Stimulated activated naive CD4-positive, alpha-beta T cell treated with Interleukin-2 at 50 U/mL for 16 hours (primary cell): ENCODE results near the gene WBP1L.
A peak's percentile ranks its signal among the peaks of the same experiment; 100 is the strongest.
"Not testable (repeated sequence)": the region's sequence is repeated elsewhere in the genome, so short reads cannot be mapped to it uniquely, and the experiment has no call there.

Source experiments
- DNase-seq: peaks from one replicate; lab custom pipeline; 2025; lab: John Stamatoyannopoulos, UW

WBP1L gene

GRCh38 chr10:102743588-102744373 lies at the start of gene WBP1L:
WBP1L (plus strand) TSS chr10:102743948; CDS start chr10:102744054, 106 bp downstream.
- peak; percentile 93 for DNase-seq

DNA sequence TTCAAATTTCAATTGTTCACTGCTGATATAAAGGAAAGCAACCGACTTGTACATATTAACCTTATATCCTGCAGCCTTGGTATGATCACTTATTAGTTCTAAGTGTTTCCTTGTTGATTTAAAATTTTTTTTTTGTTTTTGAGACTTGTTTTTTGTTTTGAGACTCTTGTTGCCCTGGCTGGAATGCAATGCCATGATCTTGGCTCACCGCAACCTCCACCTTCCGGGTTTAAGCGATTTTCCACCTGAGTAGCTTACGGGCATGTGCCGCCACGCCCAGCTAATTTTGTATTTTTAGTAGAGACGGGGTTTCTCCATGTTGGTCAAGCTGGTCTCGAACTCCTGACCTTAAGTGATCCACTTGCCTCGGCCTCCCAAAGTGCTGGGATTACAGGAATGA lies 48.3 kb upstream of the WBP1L start:
- DNase-seq = not testable (repeated sequence)

DNA sequence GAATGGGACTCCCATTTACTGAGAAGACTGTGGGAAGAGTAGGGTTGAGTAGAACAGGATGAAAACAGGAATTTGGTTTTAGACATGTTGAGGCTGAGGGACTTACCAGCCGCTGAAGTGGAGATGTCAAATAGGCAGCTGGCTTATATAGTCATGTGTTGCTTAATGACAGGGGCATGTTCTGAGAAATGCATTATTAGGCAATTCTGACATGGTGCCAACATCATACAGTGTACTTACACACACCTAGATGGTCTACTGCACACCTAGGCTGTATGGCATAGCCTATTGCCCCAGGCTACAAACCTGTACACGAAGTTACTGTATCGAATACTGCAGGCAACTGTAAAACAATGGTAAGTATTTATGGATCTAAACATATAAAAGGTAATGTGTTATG lies 47.0 kb upstream of the WBP1L start:
- DNase-seq = no peak

GRCh38 chr10:102698894-102699293 lies 44.9 kb upstream of the WBP1L start:
- DNase-seq = no peak

GRCh38 chr10:102701272-102701671 lies 42.5 kb upstream of the WBP1L start:
- DNase-seq = no peak

GRCh38 chr10:102701796-102702195 lies 42.0 kb upstream of the WBP1L start:
- no peak for DNase-seq

- DNase-seq = no peak
Observed at GRCh38 chr10:102702742-102703141, 41.0 kb upstream of the WBP1L start.

GRCh38 chr10:102704915-102705314 lies 38.8 kb upstream of the WBP1L start:
- DNase-seq = no peak

- DNase-seq = no peak
Observed at GRCh38 chr10:102705531-102705930, 38.2 kb upstream of the WBP1L start.

- no peak for DNase-seq
Observed at GRCh38 chr10:102710609-102711008, 33.1 kb upstream of the WBP1L start.

DNA sequence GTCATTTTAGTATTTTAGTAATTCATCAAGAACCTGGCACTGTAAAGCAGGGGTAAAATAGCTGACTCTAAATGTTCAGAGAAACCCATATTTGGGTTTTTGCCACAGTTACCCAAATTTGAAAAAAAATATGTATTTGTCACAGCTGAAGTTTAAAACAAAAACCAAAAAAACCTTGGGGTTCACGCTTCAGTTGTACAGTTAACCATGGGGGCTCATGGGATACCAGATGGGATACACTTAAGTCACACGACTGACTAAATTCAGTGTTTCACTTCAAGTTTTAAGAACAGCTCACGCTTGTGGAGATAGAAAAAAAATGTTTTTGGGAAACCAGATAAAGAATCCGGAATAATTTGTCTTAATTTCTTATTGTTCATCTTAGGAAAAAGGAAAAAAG lies 31.7 kb upstream of the WBP1L start:
- DNase-seq = no peak

DNA sequence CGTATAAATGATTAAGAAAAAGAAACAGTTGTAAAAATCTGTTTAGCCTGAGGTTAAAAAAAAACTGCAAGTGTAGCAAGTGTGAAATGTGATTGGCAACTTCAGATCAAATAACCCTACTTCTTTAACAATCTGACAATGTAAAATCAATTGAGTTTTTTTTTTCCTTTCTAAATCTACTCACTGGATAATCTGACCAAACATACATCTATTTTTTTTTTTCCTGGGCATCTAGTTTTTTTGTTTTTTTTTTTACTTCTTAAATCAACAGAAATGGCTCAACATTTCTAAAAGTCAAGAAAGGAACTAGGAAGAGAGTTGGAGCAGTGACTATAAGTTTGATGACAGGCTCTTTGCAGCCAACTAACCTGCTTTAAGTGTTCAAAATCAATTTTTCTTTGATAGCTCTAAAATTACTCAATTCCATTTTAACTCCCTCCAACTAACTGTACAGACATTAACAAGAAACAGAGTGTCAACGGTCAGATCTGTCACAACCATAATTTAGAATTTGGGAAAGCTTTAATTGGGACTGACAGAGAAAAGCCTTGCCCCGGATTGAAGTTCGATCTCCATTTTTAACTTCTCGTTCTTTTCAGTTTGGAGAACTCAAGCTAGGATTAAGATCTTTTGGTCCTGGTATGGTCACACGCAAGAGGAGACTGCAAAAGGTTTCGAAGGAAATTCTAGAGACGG lies 30.8 kb upstream of the WBP1L start:
- DNase-seq = no peak

DNA sequence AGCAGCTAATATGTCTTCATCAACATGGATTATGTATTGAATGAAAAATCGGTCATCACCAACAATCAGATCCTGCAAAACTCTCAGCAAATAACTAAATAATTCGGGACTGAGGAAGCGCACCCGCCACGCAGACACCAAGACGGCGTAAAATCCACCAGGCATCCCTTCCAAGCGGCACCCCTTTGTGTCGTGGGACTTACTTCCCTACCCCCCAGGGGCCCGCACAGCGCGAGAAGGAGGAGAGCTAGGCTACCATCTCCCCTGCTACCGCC lies 30.3 kb upstream of the WBP1L start:
- no peak for DNase-seq

GRCh38 chr10:102713814-102714620 lies 29.7 kb upstream of the WBP1L start, which contains the start of gene ARL3:
ARL3 (minus strand) TSS chr10:102714397; CDS start chr10:102714275, 122 bp downstream.
- peak; percentile 97 for DNase-seq

GRCh38 chr10:102714621-102715455 lies 28.9 kb upstream of the WBP1L start, which contains the start of gene SFXN2:
SFXN2 (plus strand) TSS chr10:102714636; CDS start chr10:102726637, 12,001 bp downstream.
- peak; percentile 42 for DNase-seq

DNA sequence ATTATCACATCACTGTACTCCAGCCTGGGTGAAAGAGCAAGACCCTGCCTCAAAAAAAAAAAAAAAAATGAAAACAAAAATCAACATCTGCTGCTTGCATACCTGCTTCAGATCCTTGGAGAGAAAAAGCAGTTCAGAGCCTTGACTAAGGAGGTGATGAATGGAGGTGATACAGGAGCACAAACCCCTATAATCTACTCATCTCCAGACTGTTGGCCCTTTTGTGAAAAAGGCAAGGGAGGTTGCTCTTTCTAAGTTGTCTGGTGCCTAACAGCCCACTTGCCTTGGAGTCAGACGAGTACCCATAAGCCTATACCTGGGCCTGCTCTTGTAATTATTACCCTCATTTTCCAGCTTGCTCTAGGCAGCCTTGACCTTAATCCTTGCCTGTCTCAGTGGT lies 27.9 kb upstream of the WBP1L start:
- no peak for DNase-seq

DNA sequence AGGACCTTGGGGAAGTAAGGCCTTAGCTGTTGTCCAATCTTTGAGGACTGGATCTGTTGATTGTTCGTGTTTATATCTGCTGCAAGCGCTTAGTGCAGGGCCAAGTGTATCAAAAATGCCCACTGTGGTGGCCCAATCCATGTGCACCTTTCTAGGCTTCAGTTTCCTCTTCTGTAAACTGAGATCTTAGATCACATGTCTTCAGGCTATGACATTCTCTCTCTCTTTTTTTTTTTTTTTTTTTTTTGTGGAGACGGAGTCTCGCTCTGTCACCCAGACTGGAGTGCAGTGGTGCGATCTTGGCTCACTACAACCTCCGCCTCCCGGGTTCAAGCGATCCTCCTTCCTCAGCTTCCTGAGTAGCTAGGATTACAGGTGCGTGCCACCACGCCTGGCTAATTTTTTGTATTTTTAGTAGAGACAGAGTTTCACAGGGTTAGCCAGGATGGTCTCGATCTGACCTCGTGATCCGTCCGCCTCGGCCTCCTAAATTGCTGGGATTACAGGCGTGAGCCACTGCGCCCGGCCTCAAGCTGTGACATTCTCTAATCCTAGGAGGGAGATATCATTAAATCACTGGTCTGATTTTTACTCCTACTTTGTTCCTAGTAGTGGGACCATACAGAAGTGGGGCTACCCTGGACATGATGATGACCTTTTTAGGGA lies 26.7 kb upstream of the WBP1L start:
- not testable (repeated sequence) for DNase-seq

- no peak for DNase-seq
Observed at GRCh38 chr10:102718220-102718619, 25.5 kb upstream of the WBP1L start.

GRCh38 chr10:102720337-102720736 lies 23.4 kb upstream of the WBP1L start:
- DNase-seq = no peak

DNA sequence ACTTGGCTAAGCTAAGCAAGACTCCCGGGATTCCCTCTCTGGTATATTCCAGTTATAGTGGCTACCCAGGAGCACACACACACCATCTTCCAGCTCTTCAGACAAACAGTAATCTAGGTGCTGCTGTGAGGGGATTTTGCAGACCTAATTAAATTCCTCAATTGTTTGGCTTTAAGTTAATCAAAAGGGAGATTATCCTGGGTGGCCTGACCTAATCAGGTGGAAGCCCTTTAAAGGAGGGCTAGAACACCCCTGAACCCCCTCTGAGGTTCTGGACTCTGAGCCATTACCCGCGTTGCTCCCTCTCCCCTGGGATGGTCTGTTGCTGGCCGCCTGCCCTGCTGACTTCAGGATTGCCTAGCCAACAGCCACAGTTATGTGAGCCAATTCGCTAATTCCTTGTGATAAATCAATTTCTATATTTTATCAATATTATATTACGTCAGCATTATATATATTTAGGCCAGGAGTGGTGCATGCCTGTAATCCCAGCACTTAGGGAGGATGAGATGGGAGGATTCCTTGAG lies 22.9 kb upstream of the WBP1L start:
- DNase-seq = no peak

- DNase-seq = no peak
Observed at GRCh38 chr10:102721954-102722353, 21.8 kb upstream of the WBP1L start.
